BLaER1 treated with 17β-estradiol and CSF1 and Interleukin-3, amounts not matched to agents 10 nM and 100 nM (cell line): ENCODE measurements around the gene TEKT5.

Experiments used
- H3K27ac ChIP-seq, 11 experiments: shearing (Covaris generic); formaldehyde crosslinking; 2 replicates each; pipeline ENCODE4 v1.8.1; 2022
- H3K27me3 ChIP-seq, 11 experiments: shearing (Covaris generic); formaldehyde crosslinking; 2 replicates each; pipeline ENCODE4 v1.8.1; 2022
- H3K36me3 ChIP-seq, 11 experiments: shearing (Covaris generic); formaldehyde crosslinking; 2 replicates each; pipeline ENCODE4 v1.8.1; 2022
- H3K4me1 ChIP-seq, 10 experiments: shearing (Covaris generic); formaldehyde crosslinking; 2 replicates each; pipeline ENCODE4 v1.8.1; 2022
- H3K4me2 ChIP-seq, 11 experiments: shearing (Covaris generic); formaldehyde crosslinking; 2 replicates each; pipeline ENCODE4 v1.8.1; 2022
- H3K4me3 ChIP-seq, 10 experiments: shearing (Covaris generic); formaldehyde crosslinking; 2 replicates each; pipeline ENCODE4 v1.8.1; 2022
- H3K9ac ChIP-seq, 11 experiments: shearing (Covaris generic); formaldehyde crosslinking; 2 replicates each; pipeline ENCODE4 v1.8.1; 2022
- H3K9me3 ChIP-seq, 11 experiments: shearing (Covaris generic); formaldehyde crosslinking; replicated peaks in 1 of 11; 2 replicates each; pipeline ENCODE4 v1.8.1; 2022
- H4K20me1 ChIP-seq, 11 experiments: shearing (Covaris generic); formaldehyde crosslinking; 2 replicates each; pipeline ENCODE4 v1.8.1; 2022
- Cebpa-rat ChIP-seq, 11 experiments: shearing (Covaris generic); IDR thresholded peaks; 2 replicates each; pipeline ENCODE4 v1.8.1; 2022

TEKT5 gene

GRCh38 chr16:10665166-10665565 lies 29.6 kb downstream of the TEKT5 start:
- Histone ChIP-seq H3K4me1 (peaks cover 0 to 21% (median 8%) of the 10 kb centered on the region in 10 experiments; a peak in 9 of 20 replicates), H3K27ac (no peak overlapping the region), H3K27me3 (no peaks in the 10 kb centered on the region), H3K36me3 (no peaks in the 10 kb centered on the region), H3K9ac (no peak overlapping the region), H3K4me2 (no peak overlapping the region), H3K9me3 (no peaks in the 10 kb centered on the region), H4K20me1 (no peaks in the 10 kb centered on the region), H3K4me3 (no peak overlapping the region)
- no peak for TF ChIP-seq Cebpa-rat (IDR thresholded peaks at IDR 0.05)

- no peak overlapping the region for H3K4me2 ChIP-seq
- H3K4me1 ChIP-seq, result peaks cover 0 to 23% (median 8%) of the 10 kb centered on the region in 10 experiments; a peak in 9 of 20 replicates
- no peak overlapping the region for H3K27ac ChIP-seq
- no peak overlapping the region for H3K9ac ChIP-seq
- no peak overlapping the region for H3K4me3 ChIP-seq
- TF ChIP-seq Cebpa-rat (IDR thresholded peaks at IDR 0.05), result no peak
- no peaks in the 10 kb centered on the region for H3K27me3 ChIP-seq
- H4K20me1 ChIP-seq, result no peaks in the 10 kb centered on the region
- no peaks in the 10 kb centered on the region for H3K9me3 ChIP-seq
- no peaks in the 10 kb centered on the region for H3K36me3 ChIP-seq
Observed at GRCh38 chr16:10664720-10665126, 30.0 kb downstream of the TEKT5 start.

- Histone ChIP-seq H3K4me3 (no peak overlapping the region), H3K4me2 (no peak overlapping the region), H3K27ac (no peak overlapping the region), H3K9ac (no peak overlapping the region), H3K9me3 (no peaks in the 10 kb centered on the region), H3K27me3 (no peaks in the 10 kb centered on the region), H4K20me1 (no peaks in the 10 kb centered on the region), H3K4me1 (peaks cover 0 to 27% (median 13%) of the 10 kb centered on the region in 10 experiments; a peak in 16 of 20 replicates), H3K36me3 (no peaks in the 10 kb centered on the region)
- TF ChIP-seq Cebpa-rat (IDR thresholded peaks at IDR 0.05), result no peak
Observed at GRCh38 chr16:10663744-10664143, 31.0 kb downstream of the TEKT5 start.

- TF ChIP-seq Cebpa-rat (IDR thresholded peaks at IDR 0.05), result no peak
- H3K4me1 ChIP-seq, result peaks cover 0 to 30% (median 16%) of the 10 kb centered on the region in 10 experiments; a peak in 16 of 20 replicates
- no peak overlapping the region for H3K27ac ChIP-seq
- no peaks in the 10 kb centered on the region for H3K27me3 ChIP-seq
- H3K4me2 ChIP-seq, result no peak overlapping the region
- no peak overlapping the region for H3K9ac ChIP-seq
- no peaks in the 10 kb centered on the region for H3K36me3 ChIP-seq
- H3K4me3 ChIP-seq, result no peak overlapping the region
- H4K20me1 ChIP-seq, result no peaks in the 10 kb centered on the region
- H3K9me3 ChIP-seq, result no peaks in the 10 kb centered on the region
Observed at GRCh38 chr16:10663146-10663545, 31.6 kb downstream of the TEKT5 start.

GRCh38 chr16:10662212-10662611 lies 32.5 kb downstream of the TEKT5 start:
- no peak overlapping the region for H3K9ac ChIP-seq
- H3K27ac ChIP-seq, result no peak overlapping the region
- H4K20me1 ChIP-seq, result no peaks in the 10 kb centered on the region
- H3K27me3 ChIP-seq, result no peaks in the 10 kb centered on the region
- TF ChIP-seq Cebpa-rat (IDR thresholded peaks at IDR 0.05), result no peak
- H3K4me3 ChIP-seq, result no peak overlapping the region
- peaks cover 0 to 27% (median 15%) of the 10 kb centered on the region in 10 experiments; a peak in 16 of 20 replicates for H3K4me1 ChIP-seq
- H3K4me2 ChIP-seq, result no peak overlapping the region
- H3K36me3 ChIP-seq, result no peaks in the 10 kb centered on the region
- H3K9me3 ChIP-seq, result no peaks in the 10 kb centered on the region

GRCh38 chr16:10661737-10662136 lies 33.0 kb downstream of the TEKT5 start:
- Histone ChIP-seq H3K9me3 (no peaks in the 10 kb centered on the region), H3K27me3 (no peaks in the 10 kb centered on the region), H3K4me2 (no peak overlapping the region), H3K36me3 (no peaks in the 10 kb centered on the region), H3K27ac (no peak overlapping the region), H4K20me1 (no peaks in the 10 kb centered on the region), H3K4me3 (no peak overlapping the region), H3K9ac (no peak overlapping the region), H3K4me1 (peaks cover 0 to 27% (median 15%) of the 10 kb centered on the region in 10 experiments; a peak in 16 of 20 replicates)
- no peak for TF ChIP-seq Cebpa-rat (IDR thresholded peaks at IDR 0.05)

- Histone ChIP-seq H3K27me3 (no peaks in the 10 kb centered on the region), H3K4me2 (peak overlapping the region in 5 of 11 experiments; percentile 7 to 36 (median 18); a peak in 4 of 22 replicates), H3K9ac (no peak overlapping the region), H3K4me1 (peaks cover 0 to 27% (median 15%) of the 10 kb centered on the region in 10 experiments; a peak in 16 of 20 replicates), H4K20me1 (no peaks in the 10 kb centered on the region), H3K9me3 (0 out of 22 replicates have a peak, but pooled peaks cover 0 to under 1% (median 0%) of the 10 kb centered on the region in 11 experiments), H3K4me3 (no peak overlapping the region), H3K36me3 (no peaks in the 10 kb centered on the region), H3K27ac (no peak overlapping the region)
- no peak for TF ChIP-seq Cebpa-rat (IDR thresholded peaks at IDR 0.05)
Observed at GRCh38 chr16:10660950-10661635, 33.6 kb downstream of the TEKT5 start.

GRCh38 chr16:10658943-10659342 lies 35.8 kb downstream of the TEKT5 start:
- peaks cover 0 to 27% (median 15%) of the 10 kb centered on the region in 10 experiments; a peak in 16 of 20 replicates for H3K4me1 ChIP-seq

GRCh38 chr16:10657925-10658324 lies 36.8 kb downstream of the TEKT5 start:
- peak overlapping the region in 3 of 11 experiments; percentile 46 to 51 (median 50); a peak in 4 of 22 replicates for H3K4me2 ChIP-seq
- H3K27ac ChIP-seq, result peak overlapping the region in 1 of 11 experiments; percentile 43; a peak in 2 of 22 replicates
- H3K27me3 ChIP-seq, result no peaks in the 10 kb centered on the region
- no peaks in the 10 kb centered on the region for H3K36me3 ChIP-seq
- no peak for TF ChIP-seq Cebpa-rat (IDR thresholded peaks at IDR 0.05)
- H3K4me3 ChIP-seq, result no peak overlapping the region
- no peaks in the 10 kb centered on the region for H4K20me1 ChIP-seq
- peaks cover 0 to 30% (median 17%) of the 10 kb centered on the region in 10 experiments; a peak in 16 of 20 replicates for H3K4me1 ChIP-seq
- peaks cover 0 to 6% (median 0%) of the 10 kb centered on the region in 11 experiments; a peak in 1 of 22 replicates for H3K9me3 ChIP-seq
- H3K9ac ChIP-seq, result no peak overlapping the region

More at GRCh38 chr16:10658943-10659342, 35.8 kb downstream of the TEKT5 start:
- peaks cover 0 to 6% (median 0%) of the 10 kb centered on the region in 11 experiments; a peak in 1 of 22 replicates for H3K9me3 ChIP-seq
- H3K4me2 ChIP-seq, result peak overlapping the region in 8 of 11 experiments; percentile 7 to 59 (median 46); a peak in 12 of 22 replicates
- no peaks in the 10 kb centered on the region for H3K27me3 ChIP-seq
- no peaks in the 10 kb centered on the region for H3K36me3 ChIP-seq
- no peaks in the 10 kb centered on the region for H4K20me1 ChIP-seq
- peak in 6 of 11 experiments; percentile 26 to 86 (median 59); a peak in 6 of 22 replicates for TF ChIP-seq Cebpa-rat (IDR thresholded peaks at IDR 0.05)
- H3K9ac ChIP-seq, result no peak overlapping the region
- no peak overlapping the region for H3K4me3 ChIP-seq
- H3K27ac ChIP-seq, result peak overlapping the region in 3 of 11 experiments; percentile 23 to 43 (median 40); a peak in 2 of 22 replicates
